ENCODE data around the gene PLXNA2. TPM values are rescaled to one million over a fixed set of nuclear protein-coding genes. Genes with fewer than 3 reads are reported as not detected.

PLXNA2 gene
- total and polyA plus RNA-seq, 2 of the 8 experiments (the other 6 are each of a cell fraction or from before 2014, with no cell fraction given): 0.33 to 1.5 TPM

GRCh38 chr1:208256091-208256490, 11.9 kb upstream of the PLXNA2 start:
- H3K27ac ChIP-seq (ENCODE audit: low read depth, low read length): no peak overlapping the region
- H2AK5ac ChIP-seq (ENCODE audit: low read depth, low read length): no peak overlapping the region
- H2BK12ac ChIP-seq (ENCODE audit: low read depth, low read length): no peak overlapping the region
- WGBS, 2 experiments (ENCODE audit: extremely low coverage in 1 of 2, insufficient coverage in 1 of 2, insufficient read length in 1 of 2, insufficient replicate concordance in 2 of 2, low coverage in 1 of 2, low lambda C conversion rate in 2 of 2, missing lambda C conversion rate in 1 of 2): 88% methylated on average over 1 of the region's 1 CpG; no CpG with 5 or more reads in 1 of the 2 experiments
- peaks cover 0 to 2% of the 10 kb centered on the region in 2 experiments for H4K20me1 ChIP-seq (replicated peaks in 1 of 2; ENCODE audit: control insufficient read depth in 1 of 2, insufficient read depth in 2 of 2, low read length in 2 of 2)
- H3K4ac ChIP-seq (replicated peaks; ENCODE audit: insufficient read length, low read depth, low read length): no peak overlapping the region
- H3K23ac ChIP-seq (ENCODE audit: insufficient read length): no peak overlapping the region
- no peaks in the 10 kb centered on the region for H3K36me3 ChIP-seq (ENCODE audit: control insufficient read depth in 2 of 4, insufficient read depth in 4 of 4, low read length in 3 of 4)
- no peak overlapping the region for H3K4me3 ChIP-seq (ENCODE audit: extremely low read depth in 1 of 4, insufficient read depth in 2 of 4, low read depth in 3 of 4, low read length in 4 of 4)
- H2AFZ ChIP-seq (ENCODE audit: low read length): no peak overlapping the region
- no peak overlapping the region for H4K91ac ChIP-seq (replicated peaks; ENCODE audit: insufficient read length, low read length)
- no peak overlapping the region for H4K8ac ChIP-seq (ENCODE audit: extremely low read depth, insufficient read depth, low read length)
- no peak overlapping the region; the same call in 1 of the 2 replicates for H2BK15ac ChIP-seq (ENCODE audit: low read length)
- ChIA-PET CTCF (ENCODE audit: partially characterized antibody) (interaction anchor here (1.0 to 3.2 kb wide), 6 partner anchors 11 to 234 kb away, joined by 3 to 12 read pairs (median 4); partner anchors contain the start of gene PLXNA2), POLR2A (ENCODE audit: partially characterized antibody) (no interaction called here)
- 0 out of 2 replicates have a peak, but pooled peaks cover 4% of the 10 kb centered on the region for H3K23me2 ChIP-seq (ENCODE audit: low read depth, low read length)
- H2BK5ac ChIP-seq (ENCODE audit: low read depth, low read length): no peak overlapping the region
- DNase-seq (ENCODE audit: low read depth in 1 of 2, low spot score in 2 of 2): no peak
- H2BK20ac ChIP-seq (ENCODE audit: low read length): no peak overlapping the region
- no peak overlapping the region for H3K56ac ChIP-seq (replicated peaks; ENCODE audit: insufficient read length, low read depth, low read length)
- H2BK120ac ChIP-seq (replicated peaks; ENCODE audit: low read depth, low read length): no peak overlapping the region
- no peak overlapping the region for H3K9ac ChIP-seq (replicated peaks in 1 of 4; ENCODE audit: extremely low read depth in 1 of 4, low read depth in 3 of 4, low read length in 3 of 4)
- no peaks in the 10 kb centered on the region for H3K79me2 ChIP-seq (ENCODE audit: control insufficient read depth in 1 of 2, insufficient read depth in 2 of 2, low read length in 2 of 2)
- H3K79me1 ChIP-seq (ENCODE audit: low read depth, low read length): no peaks in the 10 kb centered on the region
- peaks cover 4 to 21% (median 16%) of the 10 kb centered on the region in 4 experiments; a peak in 6 of 7 replicates for H3K27me3 ChIP-seq (replicated peaks in 1 of 4; ENCODE audit: control insufficient read depth in 3 of 4, extremely low read depth in 1 of 4, insufficient read depth in 3 of 4, low read length in 3 of 4)
- H3K14ac ChIP-seq (ENCODE audit: insufficient read length): no peak overlapping the region
- no peak overlapping the region for H3K4me2 ChIP-seq (ENCODE audit: insufficient read depth in 1 of 2, low read depth in 2 of 2, low read length in 2 of 2)
- H3K9me3 ChIP-seq (ENCODE audit: insufficient read depth in 2 of 2, low read depth in 1 of 2, low read length in 1 of 2): no peaks in the 10 kb centered on the region
- no peak for FAIRE-seq
- no peak overlapping the region for H4K5ac ChIP-seq (ENCODE audit: insufficient read length, low read depth, low read length)
- no peak overlapping the region for H3K18ac ChIP-seq (ENCODE audit: extremely low read depth, low read length)
- H3K4me1 ChIP-seq (replicated peaks in 1 of 4; ENCODE audit: control insufficient read depth in 3 of 4, insufficient read depth in 4 of 4, low read length in 3 of 4): peaks cover 0 to 14% (median 4%) of the 10 kb centered on the region in 4 experiments; a peak in 5 of 7 replicates
- no peak for TF ChIP-seq CREB1 (IDR thresholded peaks at IDR 0.05)
- TF ChIP-seq EZH2 (IDR thresholded peaks at IDR 0.05; ENCODE audit: low read depth, low read length, severe bottlenecking): no peak
- TF ChIP-seq TCF12 (IDR thresholded peaks at IDR 0.05; ENCODE audit: low read depth, low read length): no peak
- no peak for TF ChIP-seq ATF3 (IDR thresholded peaks at IDR 0.05; ENCODE audit: insufficient read depth, low read depth, low read length)
- no peak for TF ChIP-seq RNF2 (IDR thresholded peaks at IDR 0.05; ENCODE audit: borderline replicate concordance, low read depth, low read length, missing control alignments, poor library complexity, severe bottlenecking)
- no peak for TF ChIP-seq HDAC2 (IDR thresholded peaks at IDR 0.05; ENCODE audit: borderline replicate concordance in 1 of 2, low read depth in 2 of 2, low read length in 2 of 2)
- TF ChIP-seq CTCF (IDR thresholded peaks at IDR 0.05; ENCODE audit: control extremely low read depth in 1 of 3, insufficient read depth in 1 of 3, low read depth in 1 of 3, low read length in 3 of 3): no peak
- no peak for TF ChIP-seq FOSL1 (IDR thresholded peaks at IDR 0.05; ENCODE audit: insufficient read depth, low read depth, low read length)
- TF ChIP-seq MAFK (IDR thresholded peaks at IDR 0.05; ENCODE audit: low read depth, low read length): no peak
- no peak for TF ChIP-seq TAF7 (optimal IDR thresholded peaks at IDR 0.05; ENCODE audit: borderline replicate concordance, low read depth, low read length)
